HG03457 (cell line): Measurements from ENCODE around the gene MAGEA2B.
A peak's percentile ranks its signal among the peaks of the same experiment; 100 is the strongest.
"Not testable (repeated sequence)": the region's sequence is repeated elsewhere in the genome, so short reads cannot be mapped to it uniquely, and the experiment has no call there.

Experiments used
- ATAC-seq: cut with Tn5 transposase; IDR thresholded peaks from one replicate; pipeline ENCODE4 v1.9.1; 2021; ENCODE audit warnings: moderate number of reproducible peaks; ENCODE audit not compliant: unreplicated experiment

MAGEA2B gene

DNA sequence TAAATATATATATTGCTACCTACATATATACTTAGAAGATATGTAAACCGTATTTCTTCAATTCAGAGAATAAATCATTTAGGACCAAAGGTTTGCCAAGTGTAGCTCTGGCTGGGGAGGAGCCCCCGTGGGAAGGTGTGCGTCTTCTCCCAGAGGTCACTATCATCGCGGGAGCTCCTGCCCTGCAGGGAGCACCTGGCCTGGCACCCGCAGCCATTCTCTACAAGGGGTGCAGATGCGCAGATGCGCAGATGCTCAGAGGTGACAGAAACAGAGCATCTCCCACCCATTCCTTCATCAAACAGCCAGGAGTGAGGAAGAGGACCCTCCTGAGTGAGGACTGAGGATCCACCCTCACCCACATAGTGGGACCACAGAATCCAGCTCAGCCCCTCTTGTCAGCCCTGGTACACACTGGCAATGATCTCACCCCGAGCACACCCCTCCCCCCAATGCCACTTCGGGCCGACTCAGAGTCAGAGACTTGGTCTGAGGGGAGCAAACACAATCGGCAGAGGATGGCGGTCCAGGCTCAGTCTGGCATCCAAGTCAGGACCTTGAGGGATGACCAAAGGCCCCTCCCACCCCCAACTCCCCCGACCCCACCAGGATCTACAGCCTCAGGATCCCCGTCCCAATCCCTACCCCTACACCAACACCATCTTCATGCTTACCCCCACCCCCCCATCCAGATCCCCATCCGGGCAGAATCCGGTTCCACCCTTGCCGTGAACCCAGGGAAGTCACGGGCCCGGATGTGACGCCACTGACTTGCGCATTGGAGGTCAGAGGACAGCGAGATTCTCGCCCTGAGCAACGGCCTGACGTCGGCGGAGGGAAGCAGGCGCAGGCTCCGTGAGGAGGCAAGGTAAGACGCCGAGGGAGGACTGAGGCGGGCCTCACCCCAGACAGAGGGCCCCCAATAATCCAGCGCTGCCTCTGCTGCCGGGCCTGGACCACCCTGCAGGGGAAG is at the start of gene MAGEA2B:
MAGEA2B (plus strand) TSS at position 814 of the 973 bp plus-strand sequence. CDS start 2,479 bp downstream, outside the sequence.
- ATAC-seq: not testable (repeated sequence)

GRCh38 chrX:152674135-152674534 is 40.3 kb upstream of the MAGEA2B start:
- no peak for ATAC-seq

DNA sequence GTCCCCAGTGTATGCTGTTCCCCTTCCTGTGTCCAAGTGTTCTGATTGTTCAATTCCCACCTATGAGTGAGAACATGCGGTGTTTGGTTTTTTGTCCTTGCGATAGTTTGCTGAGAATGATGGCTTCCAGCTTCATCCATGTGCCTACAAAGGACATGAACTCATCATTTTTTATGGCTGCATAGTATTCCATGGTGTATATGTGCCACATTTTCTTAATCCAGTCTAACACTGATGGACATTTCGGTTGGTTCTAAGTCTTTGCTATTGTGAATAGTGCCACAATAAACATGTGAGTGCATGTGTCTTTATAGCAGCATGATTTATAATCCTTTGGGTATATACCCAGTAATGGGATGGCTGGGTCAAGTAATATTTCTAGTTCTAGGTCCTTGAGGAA is 39.8 kb upstream of the MAGEA2B start:
- not testable (repeated sequence) for ATAC-seq

DNA sequence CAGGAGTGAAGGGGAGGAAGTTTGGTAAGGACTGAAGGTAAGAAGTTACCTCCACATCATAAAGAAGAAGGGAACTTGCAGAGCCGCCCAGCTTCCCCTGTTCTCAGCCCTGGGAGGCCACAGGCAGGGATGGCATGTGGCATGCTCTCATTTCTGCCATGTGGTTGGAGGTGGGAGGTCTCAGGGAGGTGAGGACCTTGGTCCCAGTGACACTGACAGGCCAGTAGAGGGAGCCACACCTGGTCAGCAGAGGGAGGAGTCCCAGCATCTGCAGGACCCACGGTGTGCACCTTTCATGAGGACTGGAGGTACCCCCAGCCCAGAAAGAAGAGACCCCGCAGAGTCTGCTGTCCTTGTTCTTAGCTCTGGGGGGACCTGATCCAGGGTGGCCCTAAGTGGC is 33.4 kb upstream of the MAGEA2B start:
- peak; percentile 72 for ATAC-seq

DNA sequence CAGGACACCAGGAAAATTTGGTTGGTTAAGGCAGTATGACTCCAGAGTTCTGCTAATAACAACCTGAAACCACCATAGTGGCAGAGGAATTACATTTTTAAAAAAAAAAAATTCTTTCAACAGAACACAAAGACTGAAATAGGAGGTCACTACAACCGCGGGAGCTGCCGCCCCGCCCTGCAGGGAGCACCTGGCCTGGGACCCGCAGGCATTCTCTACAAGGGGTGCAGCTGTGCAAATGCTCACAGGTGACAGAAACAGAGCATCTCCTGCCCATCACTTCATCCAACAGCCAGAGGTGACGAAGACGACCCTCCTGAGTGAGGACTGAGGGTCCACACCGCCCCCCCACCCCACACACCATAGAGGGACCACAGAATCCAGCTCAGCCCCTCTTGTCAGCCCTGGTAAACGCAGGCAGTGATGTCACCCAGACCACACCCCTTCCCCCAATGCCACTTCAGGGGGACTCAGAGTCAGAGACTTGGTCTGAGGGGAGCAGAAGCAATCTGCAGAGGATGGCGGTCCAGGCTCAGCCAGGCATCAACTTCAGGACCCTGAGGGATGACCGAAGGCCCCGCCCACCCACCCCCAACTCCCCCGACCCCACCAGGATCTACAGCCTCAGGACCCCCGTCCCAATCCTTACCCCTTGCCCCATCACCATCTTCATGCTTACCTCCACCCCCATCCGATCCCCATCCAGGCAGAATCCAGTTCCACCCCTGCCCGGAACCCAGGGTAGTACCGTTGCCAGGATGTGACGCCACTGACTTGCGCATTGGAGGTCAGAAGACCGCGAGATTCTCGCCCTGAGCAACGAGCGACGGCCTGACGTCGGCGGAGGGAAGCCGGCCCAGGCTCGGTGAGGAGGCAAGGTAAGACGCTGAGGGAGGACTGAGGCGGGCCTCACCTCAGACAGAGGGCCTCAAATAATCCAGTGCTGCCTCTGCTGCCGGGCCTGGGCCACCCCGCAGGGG is 16.2 kb upstream of the MAGEA2B start, which contains the start of gene MAGEA3:
MAGEA3 (plus strand) TSS at position 843 of the 980 bp plus-strand sequence. CDS start 2,039 bp downstream, outside the sequence.
- not testable (repeated sequence) for ATAC-seq

DNA sequence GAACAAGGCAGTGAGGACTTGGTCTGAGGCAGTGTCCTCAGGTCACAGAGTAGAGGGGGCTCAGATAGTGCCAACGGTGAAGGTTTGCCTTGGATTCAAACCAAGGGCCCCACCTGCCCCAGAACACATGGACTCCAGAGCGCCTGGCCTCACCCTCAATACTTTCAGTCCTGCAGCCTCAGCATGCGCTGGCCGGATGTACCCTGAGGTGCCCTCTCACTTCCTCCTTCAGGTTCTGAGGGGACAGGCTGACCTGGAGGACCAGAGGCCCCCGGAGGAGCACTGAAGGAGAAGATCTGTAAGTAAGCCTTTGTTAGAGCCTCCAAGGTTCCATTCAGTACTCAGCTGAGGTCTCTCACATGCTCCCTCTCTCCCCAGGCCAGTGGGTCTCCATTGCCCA is 14.0 kb upstream of the MAGEA2B start:
- ATAC-seq: not testable (repeated sequence)

GRCh38 chrX:152706500-152706899 is 7.9 kb upstream of the MAGEA2B start:
- not testable (repeated sequence) for ATAC-seq

DNA sequence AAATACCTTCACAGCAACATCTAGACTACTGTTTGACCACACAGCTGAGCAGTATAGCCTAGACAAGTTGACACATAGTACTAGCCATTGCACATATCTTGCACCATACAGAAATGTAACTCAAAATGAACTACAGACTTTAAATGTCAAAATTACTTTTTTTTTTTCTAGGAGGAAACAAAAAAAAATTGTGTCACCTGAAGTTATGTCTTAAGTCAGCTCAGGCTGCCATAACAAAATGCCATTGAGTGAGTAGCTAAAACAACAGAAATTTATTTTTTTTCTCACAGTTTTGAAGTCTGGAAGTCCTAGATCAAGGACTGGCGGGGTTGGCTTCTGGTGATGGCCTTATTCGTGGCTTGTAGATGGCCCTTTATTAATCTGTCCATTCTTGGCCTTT is 5.3 kb upstream of the MAGEA2B start, which contains the start of gene CSAG2:
CSAG2 (minus strand) TSS at position 101 of the 400 bp plus-strand sequence. CDS start 161 bp downstream, outside the sequence.
- not testable (repeated sequence) for ATAC-seq

- ATAC-seq: not testable (repeated sequence)
These were observed 1.2 kb upstream of the MAGEA2B start for GRCh38 chrX:152713195-152713594.

GRCh38 chrX:152725409-152725808 is 11.0 kb downstream of the MAGEA2B start:
- no peak for ATAC-seq

GRCh38 chrX:152733261-152733975 is 19.0 kb downstream of the MAGEA2B start, which contains the start of the genes CSAG1 and MAGEA12:
CSAG1 (minus strand) TSS chrX:152733721; CDS start chrX:152732460, 1,261 bp downstream.
MAGEA12 (plus strand) TSS chrX:152733757; CDS start chrX:152736162, 2,405 bp downstream.
- ATAC-seq: no peak

DNA sequence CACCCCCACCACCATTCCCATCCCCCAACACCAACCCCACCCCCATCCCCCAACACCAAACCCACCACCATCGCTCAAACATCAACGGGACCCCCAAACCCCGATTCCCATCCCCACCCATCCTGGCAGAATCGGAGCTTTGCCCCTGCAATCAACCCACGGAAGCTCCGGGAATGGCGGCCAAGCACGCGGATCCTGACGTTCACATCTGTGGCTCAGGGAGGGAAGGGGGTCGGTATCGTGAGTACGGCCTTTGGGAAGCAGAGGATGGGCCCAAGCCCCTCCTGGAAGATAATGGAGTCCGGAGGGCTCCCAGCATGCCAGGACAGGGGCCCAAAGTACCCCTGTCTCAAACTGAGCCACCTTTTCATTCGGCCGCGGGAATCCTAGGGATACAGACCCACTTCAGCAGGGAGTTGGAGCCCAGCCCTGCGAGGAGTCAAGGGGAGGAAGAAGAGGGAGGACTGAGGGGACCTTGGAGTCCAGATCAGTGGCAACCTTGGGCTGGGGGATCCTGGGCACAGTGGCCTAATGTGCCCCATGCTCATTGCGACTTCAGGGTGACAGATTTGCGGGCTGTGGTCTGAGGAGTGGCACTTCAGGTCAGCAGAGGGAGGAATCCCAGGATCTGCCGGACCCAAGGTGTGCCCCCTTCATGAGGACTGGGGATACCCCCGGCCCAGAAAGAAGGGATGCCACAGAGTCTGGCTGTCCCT is 19.9 kb downstream of the MAGEA2B start:
- ATAC-seq: not testable (repeated sequence)

- ATAC-seq: no peak
These were observed 20.7 kb downstream of the MAGEA2B start for GRCh38 chrX:152735101-152735500.

- ATAC-seq: no peak
These were observed 21.6 kb downstream of the MAGEA2B start for GRCh38 chrX:152735860-152736511.

DNA sequence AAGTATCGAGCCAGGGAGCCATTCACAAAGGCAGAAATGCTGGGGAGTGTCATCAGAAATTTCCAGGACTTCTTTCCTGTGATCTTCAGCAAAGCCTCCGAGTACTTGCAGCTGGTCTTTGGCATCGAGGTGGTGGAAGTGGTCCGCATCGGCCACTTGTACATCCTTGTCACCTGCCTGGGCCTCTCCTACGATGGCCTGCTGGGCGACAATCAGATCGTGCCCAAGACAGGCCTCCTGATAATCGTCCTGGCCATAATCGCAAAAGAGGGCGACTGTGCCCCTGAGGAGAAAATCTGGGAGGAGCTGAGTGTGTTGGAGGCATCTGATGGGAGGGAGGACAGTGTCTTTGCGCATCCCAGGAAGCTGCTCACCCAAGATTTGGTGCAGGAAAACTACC is 22.1 kb downstream of the MAGEA2B start:
- not testable (repeated sequence) for ATAC-seq

GRCh38 chrX:152738560-152738959 is 24.1 kb downstream of the MAGEA2B start:
- no peak for ATAC-seq

GRCh38 chrX:152753686-152754650 is 39.5 kb downstream of the MAGEA2B start, which contains the start of gene MAGEA2:
MAGEA2 (minus strand) TSS chrX:152753842; CDS start chrX:152751363, 2,479 bp downstream.
- not testable (repeated sequence) for ATAC-seq
